Measurements from ENCODE around the gene SLC16A10. TPM values are rescaled to one million over a fixed set of nuclear protein-coding genes. Genes with fewer than 3 reads are reported as not detected.

SLC16A10 gene
- total and polyA plus RNA-seq, 2 donors (not counting 3 experiments of a cell fraction or from before 2014, with no cell fraction given) = not detected

DNA sequence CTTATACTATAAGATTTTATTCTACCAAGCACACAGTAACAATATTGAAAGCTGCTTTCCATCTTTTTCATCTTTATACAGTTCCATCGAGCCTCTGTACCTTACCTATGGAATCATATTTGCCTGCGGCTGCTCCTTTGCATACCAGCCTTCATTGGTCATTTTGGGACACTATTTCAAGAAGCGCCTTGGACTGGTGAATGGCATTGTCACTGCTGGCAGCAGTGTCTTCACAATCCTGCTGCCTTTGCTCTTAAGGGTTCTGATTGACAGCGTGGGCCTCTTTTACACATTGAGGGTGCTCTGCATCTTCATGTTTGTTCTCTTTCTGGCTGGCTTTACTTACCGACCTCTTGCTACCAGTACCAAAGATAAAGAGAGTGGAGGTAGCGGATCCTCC lies 89.8 kb downstream of the SLC16A10 start:
- no TSS peak for BruUV-seq (replicated peaks)
- TF ChIP-seq MAX (IDR thresholded peaks at IDR 0.05; ENCODE audit: insufficient read depth, insufficient read length) (no peak), JUN (IDR thresholded peaks at IDR 0.05; ENCODE audit: borderline replicate concordance, insufficient read depth, insufficient read length, low read depth) (no peak), GATA2 (IDR thresholded peaks at IDR 0.05; ENCODE audit: insufficient read depth, insufficient read length, low read depth, low read length) (no peak), POLR2A (IDR thresholded peaks at IDR 0.05; ENCODE audit: low read depth, low read length) (no peak), MYC (IDR thresholded peaks at IDR 0.05; ENCODE audit: low read depth, low read length) (no peak), POLR2AphosphoS5 (IDR thresholded peaks at IDR 0.05; ENCODE audit: insufficient read depth, low read depth, low read length) (no peak), EZH2 (IDR thresholded peaks at IDR 0.05; ENCODE audit: borderline replicate concordance, low read depth, low read length, severe bottlenecking) (no peak), FOS (IDR thresholded peaks at IDR 0.05; ENCODE audit: borderline replicate concordance, insufficient read depth, low read length) (no peak), CTCF (IDR thresholded peaks at IDR 0.05; ENCODE audit: extremely low read depth in 1 of 2, insufficient read depth in 1 of 2, low read depth in 1 of 2, low read length in 2 of 2) (no peak)
- intact Hi-C loops (cut with micrococcal nuclease) = no loop called here

More for the DNA sequence above, 89.8 kb downstream of the SLC16A10 start:
- ChIA-PET CTCF (interaction anchor here (0.6 kb wide), 1 partner anchor 9 kb away, joined by 3 read pairs; no protein-coding TSS in a partner anchor), POLR2A (no interaction called here)
- no peak overlapping the region for H3K4me3 ChIP-seq (replicated peaks in 1 of 3; ENCODE audit: insufficient read depth in 1 of 3, low read depth in 1 of 3, low read length in 3 of 3)
- H3K9me1 ChIP-seq (replicated peaks; ENCODE audit: control insufficient read depth, extremely low read depth, insufficient read depth, low read length) = no peaks in the 10 kb centered on the region
- H3K27me3 ChIP-seq (ENCODE audit: control insufficient read depth in 2 of 2, insufficient read depth in 2 of 2, low read length in 2 of 2) = no peaks in the 10 kb centered on the region
- H3K9me3 ChIP-seq (replicated peaks; ENCODE audit: control insufficient read depth, insufficient read depth, low read length) = no peaks in the 10 kb centered on the region
- no peaks in the 10 kb centered on the region for H4K20me1 ChIP-seq (replicated peaks; ENCODE audit: control insufficient read depth, extremely low read depth, insufficient read depth, low read length)
- H3K36me3 ChIP-seq (ENCODE audit: control insufficient read depth in 2 of 2, extremely low read depth in 1 of 2, insufficient read depth in 2 of 2, low read length in 2 of 2) = no peaks in the 10 kb centered on the region
- H3K79me2 ChIP-seq (ENCODE audit: control insufficient read depth, insufficient read depth, low read length) = no peaks in the 10 kb centered on the region
- dilution Hi-C loops (cut with MboI; ENCODE audit: extremely low pct_ligation_motif_present, low sequenced_read_pairs) = no loop called here
- H3K27ac ChIP-seq (ENCODE audit: insufficient read depth, low read depth, low read length) = no peak overlapping the region
- peaks cover 7% of the 10 kb centered on the region for H3K4me1 ChIP-seq (ENCODE audit: control insufficient read depth, extremely low read depth, insufficient read depth, low read length)
- no peak overlapping the region for H3K9ac ChIP-seq (replicated peaks; ENCODE audit: extremely low read depth, insufficient read depth, low read length)
- FAIRE-seq (no peak), DNase-seq (ENCODE audit: low read depth, low spot score) (no peak)
- H2AFZ ChIP-seq (ENCODE audit: low read depth, low read length) = no peak overlapping the region
- no peak overlapping the region for H3K4me2 ChIP-seq (ENCODE audit: insufficient read depth, low read length)

All from endothelial cell of umbilical vein (primary cell).